Measurements from ENCODE around the gene IL18BP.

DNA sequence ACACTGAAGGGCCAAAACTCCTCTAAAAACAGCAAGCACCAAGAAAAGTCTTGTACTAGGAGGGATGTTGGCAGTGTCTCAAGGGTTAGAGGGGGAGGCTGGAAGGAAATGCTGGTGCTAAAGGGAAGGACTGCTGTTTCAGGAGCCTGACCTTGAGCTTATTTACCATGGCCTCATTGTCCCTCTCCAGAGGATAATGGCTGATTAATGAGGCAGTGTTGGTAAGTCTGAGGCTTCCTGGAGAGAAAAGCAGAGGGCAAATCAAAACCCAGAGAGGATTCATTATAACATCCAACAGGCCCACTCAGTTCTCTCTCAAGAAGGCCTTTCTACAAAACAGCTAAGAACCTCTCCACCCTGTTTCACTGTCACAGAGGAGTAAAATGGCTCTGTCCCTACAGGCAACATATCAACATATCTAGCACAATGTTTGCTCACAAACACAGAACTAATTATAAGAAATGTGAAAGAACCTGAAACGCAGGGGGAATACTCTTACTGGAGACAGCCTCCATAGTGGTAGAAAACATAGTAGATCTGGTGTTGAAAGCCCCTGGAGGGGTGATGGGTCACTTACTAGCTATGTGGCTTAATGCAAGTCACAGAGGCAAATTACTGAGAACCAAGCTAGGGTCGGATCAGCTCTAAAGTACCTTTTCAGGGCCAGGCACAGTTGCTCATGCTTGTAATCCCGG lies 50.2 kb downstream of the IL18BP start:
- TF ChIP-seq, protein P1, sequence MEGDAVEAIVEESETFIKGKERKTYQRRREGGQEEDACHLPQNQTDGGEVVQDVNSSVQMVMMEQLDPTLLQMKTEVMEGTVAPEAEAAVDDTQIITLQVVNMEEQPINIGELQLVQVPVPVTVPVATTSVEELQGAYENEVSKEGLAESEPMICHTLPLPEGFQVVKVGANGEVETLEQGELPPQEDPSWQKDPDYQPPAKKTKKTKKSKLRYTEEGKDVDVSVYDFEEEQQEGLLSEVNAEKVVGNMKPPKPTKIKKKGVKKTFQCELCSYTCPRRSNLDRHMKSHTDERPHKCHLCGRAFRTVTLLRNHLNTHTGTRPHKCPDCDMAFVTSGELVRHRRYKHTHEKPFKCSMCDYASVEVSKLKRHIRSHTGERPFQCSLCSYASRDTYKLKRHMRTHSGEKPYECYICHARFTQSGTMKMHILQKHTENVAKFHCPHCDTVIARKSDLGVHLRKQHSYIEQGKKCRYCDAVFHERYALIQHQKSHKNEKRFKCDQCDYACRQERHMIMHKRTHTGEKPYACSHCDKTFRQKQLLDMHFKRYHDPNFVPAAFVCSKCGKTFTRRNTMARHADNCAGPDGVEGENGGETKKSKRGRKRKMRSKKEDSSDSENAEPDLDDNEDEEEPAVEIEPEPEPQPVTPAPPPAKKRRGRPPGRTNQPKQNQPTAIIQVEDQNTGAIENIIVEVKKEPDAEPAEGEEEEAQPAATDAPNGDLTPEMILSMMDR (IDR thresholded peaks at IDR 0.05; ENCODE audit: borderline replicate concordance, extremely low read depth, low read length, poor library complexity, severe bottlenecking) = no peak
- TF ChIP-seq EZH2 (IDR thresholded peaks at IDR 0.05; ENCODE audit: borderline replicate concordance, low read depth, low read length, severe bottlenecking) = no peak
